Adipose tissue (tissue), 3 donors: ENCODE measurements around the gene INSM1. TPM values are rescaled to one million over a fixed set of nuclear protein-coding genes. Genes with fewer than 3 reads are reported as not detected.

Source experiments
- H3K27ac ChIP-seq: one replicate; pipeline ENCODE4 v1.5.1; 2013; ENCODE audit warnings: low read depth, low read length
- WGBS, 3 donors: extraction: QIAGEN DNeasy Blood & Tissue Kit; methylation state at CpG; one replicate each; pipeline ENCODE4 v1.1.7; 2013; 5-methylcytosine and 5-hydroxymethylcytosine counted together
- polyA plus RNA-seq, 3 donors: library from polyadenylated mRNA; stranded (reverse); fragments of 200-250 nt; gene quantifications; one replicate each; pipeline ENCODE4 v1.2.3, GENCODE V29; 2013
- donor health status: healthy with polysubstance abuse.
- donor health status: Bipolar disorder and iron deficiency.
- donor health status: healthy.

Gene INSM1
- polyA plus RNA-seq, 3 donors = 0.06 to 3.2 (median 0.22) TPM

GRCh38 chr20:20375862-20376261 lies 8.0 kb downstream of the INSM1 start:
- WGBS, 3 donors = 37 to 59% (median 40%) methylated on average over 8 of the region's 8 CpGs

GRCh38 chr20:20386192-20386591 lies 18.3 kb downstream of the INSM1 start:
- 50 to 75% (median 66%) methylated on average over 9 of the region's 9 CpGs for WGBS, 3 donors
- H3K27ac ChIP-seq = no peak overlapping the region

More at GRCh38 chr20:20375862-20376261, 8.0 kb downstream of the INSM1 start:
- H3K27ac ChIP-seq = no peak overlapping the region

- 94 to 96% (median 96%) methylated on average over 9 of the region's 9 CpGs for WGBS, 3 donors
Observed at GRCh38 chr20:20390393-20390792, 22.5 kb downstream of the INSM1 start.

GRCh38 chr20:20391115-20391514 lies 23.2 kb downstream of the INSM1 start:
- WGBS, 3 donors = 83 to 92% (median 89%) methylated on average over 4 of the region's 4 CpGs
- H3K27ac ChIP-seq = no peak overlapping the region

More at GRCh38 chr20:20390393-20390792, 22.5 kb downstream of the INSM1 start:
- H3K27ac ChIP-seq = no peak overlapping the region

- H3K27ac ChIP-seq = no peak overlapping the region
- WGBS, 3 donors = 90 to 93% (median 92%) methylated on average over 13 of the region's 13 CpGs
Observed at GRCh38 chr20:20391766-20392165, 23.9 kb downstream of the INSM1 start.

GRCh38 chr20:20393207-20394120 lies 25.6 kb downstream of the INSM1 start:
- no peak overlapping the region for H3K27ac ChIP-seq
- WGBS, 3 donors = 49 to 81% (median 51%) methylated on average over 20 of the region's 20 CpGs

- WGBS, 3 donors = 88 to 95% (median 93%) methylated on average over 12 of the region's 12 CpGs
- H3K27ac ChIP-seq = no peak overlapping the region
Observed at GRCh38 chr20:20395087-20395486, 27.2 kb downstream of the INSM1 start.

- H3K27ac ChIP-seq = no peak overlapping the region
- WGBS, 3 donors = 92 to 96% (median 95%) methylated on average over 29 of the region's 29 CpGs
Observed at GRCh38 chr20:20395903-20396568, 28.1 kb downstream of the INSM1 start.

- WGBS, 3 donors = 94 to 98% (median 98%) methylated on average over 3 of the region's 3 CpGs
- no peak overlapping the region for H3K27ac ChIP-seq
Observed at GRCh38 chr20:20396794-20397193, 28.9 kb downstream of the INSM1 start.

GRCh38 chr20:20398123-20398522 lies 30.2 kb downstream of the INSM1 start:
- H3K27ac ChIP-seq = no peak overlapping the region
- 97 to 98% (median 97%) methylated on average over 7 of the region's 7 CpGs for WGBS, 3 donors

GRCh38 chr20:20399531-20400500 lies 31.9 kb downstream of the INSM1 start:
- no peak overlapping the region for H3K27ac ChIP-seq
- 81 to 87% (median 82%) methylated on average over 13 of the region's 13 CpGs for WGBS, 3 donors

GRCh38 chr20:20401991-20402390 lies 34.1 kb downstream of the INSM1 start:
- H3K27ac ChIP-seq = no peak overlapping the region
- WGBS, 3 donors = 90 to 93% (median 92%) methylated on average over 3 of the region's 3 CpGs

GRCh38 chr20:20404633-20405032 lies 36.7 kb downstream of the INSM1 start:
- WGBS, 3 donors = 91 to 97% (median 96%) methylated on average over 5 of the region's 5 CpGs
- no peak overlapping the region for H3K27ac ChIP-seq

GRCh38 chr20:20405623-20406022 lies 37.7 kb downstream of the INSM1 start:
- 90 to 92% (median 91%) methylated on average over 10 of the region's 10 CpGs for WGBS, 3 donors

GRCh38 chr20:20406306-20406705 lies 38.4 kb downstream of the INSM1 start:
- WGBS, 3 donors = 77 to 89% (median 80%) methylated on average over 2 of the region's 2 CpGs

More at GRCh38 chr20:20405623-20406022, 37.7 kb downstream of the INSM1 start:
- H3K27ac ChIP-seq = no peak overlapping the region

GRCh38 chr20:20407891-20408805 lies 40.2 kb downstream of the INSM1 start:
- H3K27ac ChIP-seq = no peak overlapping the region
- 71 to 75% (median 72%) methylated on average over 6 of the region's 6 CpGs for WGBS, 3 donors

More at GRCh38 chr20:20406306-20406705, 38.4 kb downstream of the INSM1 start:
- H3K27ac ChIP-seq = no peak overlapping the region

GRCh38 chr20:20409331-20409730 lies 41.4 kb downstream of the INSM1 start:
- 97 to 99% (median 97%) methylated on average over 4 of the region's 4 CpGs for WGBS, 3 donors
- no peak overlapping the region for H3K27ac ChIP-seq
